Measurements from ENCODE around the gene STX12.
A peak's percentile ranks its signal among the peaks of the same experiment; 100 is the strongest.

STX12 gene

GRCh38 chr1:27772932-27773825 lies at the start of gene STX12:
Gene STX12 (plus strand): TSS chr1:27773219. CDS start chr1:27773308, 89 bp downstream.
- DNase-seq (ENCODE audit: low spot score) (peak; percentile 94), FAIRE-seq (peak; percentile 78)

- FAIRE-seq, result no peak
- no peak for DNase-seq (ENCODE audit: low spot score)
Measured at GRCh38 chr1:27724961-27725373, 48.1 kb upstream of the STX12 start.

GRCh38 chr1:27725374-27726172 lies 47.4 kb upstream of the STX12 start, which contains the start of gene FAM76A:
Gene FAM76A (plus strand): TSS chr1:27725961. CDS start chr1:27726081, 120 bp downstream.
- DNase-seq (ENCODE audit: low spot score) (peak; percentile 99), FAIRE-seq (peak; percentile 84)

GRCh38 chr1:27726173-27727044 lies 46.6 kb upstream of the STX12 start:
- peak; percentile 37 for DNase-seq (ENCODE audit: low spot score)
- no peak for FAIRE-seq

- no peak for FAIRE-seq
Measured at GRCh38 chr1:27727126-27727525, 45.9 kb upstream of the STX12 start.

GRCh38 chr1:27736252-27736651 lies 36.8 kb upstream of the STX12 start:
- no peak for DNase-seq (ENCODE audit: low spot score)
- FAIRE-seq, result no peak

More at GRCh38 chr1:27727126-27727525, 45.9 kb upstream of the STX12 start:
- no peak for DNase-seq (ENCODE audit: low spot score)

- FAIRE-seq, result no peak
Measured at GRCh38 chr1:27741121-27741520, 31.9 kb upstream of the STX12 start.

GRCh38 chr1:27744556-27744955 lies 28.5 kb upstream of the STX12 start:
- FAIRE-seq, result no peak

More at GRCh38 chr1:27741121-27741520, 31.9 kb upstream of the STX12 start:
- no peak for DNase-seq (ENCODE audit: low spot score)

GRCh38 chr1:27745466-27745865 lies 27.6 kb upstream of the STX12 start:
- FAIRE-seq, result no peak
- no peak for DNase-seq (ENCODE audit: low spot score)

More at GRCh38 chr1:27744556-27744955, 28.5 kb upstream of the STX12 start:
- no peak for DNase-seq (ENCODE audit: low spot score)

GRCh38 chr1:27752360-27752759 lies 20.7 kb upstream of the STX12 start:
- DNase-seq (ENCODE audit: low spot score), result no peak

GRCh38 chr1:27755286-27755685 lies 17.7 kb upstream of the STX12 start:
- no peak for FAIRE-seq

More at GRCh38 chr1:27752360-27752759, 20.7 kb upstream of the STX12 start:
- no peak for FAIRE-seq

GRCh38 chr1:27755865-27756264 lies 17.2 kb upstream of the STX12 start:
- FAIRE-seq (no peak), DNase-seq (ENCODE audit: low spot score) (no peak)

More at GRCh38 chr1:27755286-27755685, 17.7 kb upstream of the STX12 start:
- DNase-seq (ENCODE audit: low spot score), result no peak

- no peak for DNase-seq (ENCODE audit: low spot score)
- no peak for FAIRE-seq
Measured at GRCh38 chr1:27759236-27759635, 13.8 kb upstream of the STX12 start.

- DNase-seq (ENCODE audit: low spot score) (no peak), FAIRE-seq (no peak)
Measured at GRCh38 chr1:27760426-27760825, 12.6 kb upstream of the STX12 start.

GRCh38 chr1:27762033-27762432 lies 11.0 kb upstream of the STX12 start:
- no peak for FAIRE-seq

GRCh38 chr1:27763358-27763757 lies 9.7 kb upstream of the STX12 start:
- FAIRE-seq (no peak), DNase-seq (ENCODE audit: low spot score) (no peak)

More at GRCh38 chr1:27762033-27762432, 11.0 kb upstream of the STX12 start:
- DNase-seq (ENCODE audit: low spot score), result no peak

GRCh38 chr1:27770293-27770830 lies 2.7 kb upstream of the STX12 start:
- DNase-seq (ENCODE audit: low spot score) (no peak), FAIRE-seq (no peak)

GRCh38 chr1:27772036-27772931 lies 735 bp upstream of the STX12 start:
- DNase-seq (ENCODE audit: low spot score), result no peak
- FAIRE-seq, result no peak

GRCh38 chr1:27773826-27774445 lies 917 bp downstream of the STX12 start:
- FAIRE-seq, result no peak

More at GRCh38 chr1:27773826-27774445, 917 bp downstream of the STX12 start:
- DNase-seq (ENCODE audit: low spot score), result no peak
